ENCODE data around the gene BMP3.

The BMP3 gene

GRCh38 chr4:81060587-81061343, 30.3 kb downstream of the BMP3 start:
- DNase-seq (ENCODE audit: low spot score): no peak
- H3K4me3 ChIP-seq: no peak overlapping the region
- no peak for TF ChIP-seq CTCF (IDR thresholded peaks at IDR 0.05)
- H3K27ac ChIP-seq: no peak overlapping the region

GRCh38 chr4:81061344-81061730, 30.8 kb downstream of the BMP3 start:
- no peak overlapping the region for H3K27ac ChIP-seq
- no peak for TF ChIP-seq CTCF (IDR thresholded peaks at IDR 0.05)
- no peak for DNase-seq (ENCODE audit: low spot score)
- H3K4me3 ChIP-seq: no peak overlapping the region

GRCh38 chr4:81062001-81062400, 31.5 kb downstream of the BMP3 start:
- DNase-seq (ENCODE audit: low spot score): no peak
- TF ChIP-seq CTCF (IDR thresholded peaks at IDR 0.05): no peak
- H3K4me3 ChIP-seq: no peak overlapping the region
- no peak overlapping the region for H3K27ac ChIP-seq

GRCh38 chr4:81065446-81065845, 34.9 kb downstream of the BMP3 start:
- H3K27ac ChIP-seq: no peak overlapping the region
- no peak for DNase-seq (ENCODE audit: low spot score)
- TF ChIP-seq CTCF (IDR thresholded peaks at IDR 0.05): no peak
- H3K4me3 ChIP-seq: no peak overlapping the region

GRCh38 chr4:81069706-81070331, 39.3 kb downstream of the BMP3 start:
- peak; percentile 77 for TF ChIP-seq CTCF (IDR thresholded peaks at IDR 0.05)
- Histone ChIP-seq H3K4me3 (no peak overlapping the region), H3K27ac (no peak overlapping the region)
- DNase-seq (ENCODE audit: low spot score): no peak

GRCh38 chr4:81071013-81071412, 40.5 kb downstream of the BMP3 start:
- DNase-seq (ENCODE audit: low spot score): no peak
- Histone ChIP-seq H3K4me3 (no peak overlapping the region), H3K27ac (no peak overlapping the region)
- TF ChIP-seq CTCF (IDR thresholded peaks at IDR 0.05): no peak

- no peak for DNase-seq (ENCODE audit: low spot score)
- no peak for TF ChIP-seq CTCF (IDR thresholded peaks at IDR 0.05)
- no peak overlapping the region for H3K4me3 ChIP-seq
- H3K27ac ChIP-seq: no peak overlapping the region
Observed at GRCh38 chr4:81081156-81081555, 50.6 kb downstream of the BMP3 start.

Measured in coronary artery (tissue), 2 donors.